ENCODE data around the gene FXYD5. TPM values are rescaled to one million over a fixed set of nuclear protein-coding genes. Genes with fewer than 3 reads are reported as not detected.
"Not testable (repeated sequence)": the region's sequence is repeated elsewhere in the genome, so short reads cannot be mapped to it uniquely, and the experiment has no call there.

The FXYD5 gene
- total RNA-seq, 8 experiments from 2014 or later, result 7.1 to 201 (median 14.7) TPM

DNA sequence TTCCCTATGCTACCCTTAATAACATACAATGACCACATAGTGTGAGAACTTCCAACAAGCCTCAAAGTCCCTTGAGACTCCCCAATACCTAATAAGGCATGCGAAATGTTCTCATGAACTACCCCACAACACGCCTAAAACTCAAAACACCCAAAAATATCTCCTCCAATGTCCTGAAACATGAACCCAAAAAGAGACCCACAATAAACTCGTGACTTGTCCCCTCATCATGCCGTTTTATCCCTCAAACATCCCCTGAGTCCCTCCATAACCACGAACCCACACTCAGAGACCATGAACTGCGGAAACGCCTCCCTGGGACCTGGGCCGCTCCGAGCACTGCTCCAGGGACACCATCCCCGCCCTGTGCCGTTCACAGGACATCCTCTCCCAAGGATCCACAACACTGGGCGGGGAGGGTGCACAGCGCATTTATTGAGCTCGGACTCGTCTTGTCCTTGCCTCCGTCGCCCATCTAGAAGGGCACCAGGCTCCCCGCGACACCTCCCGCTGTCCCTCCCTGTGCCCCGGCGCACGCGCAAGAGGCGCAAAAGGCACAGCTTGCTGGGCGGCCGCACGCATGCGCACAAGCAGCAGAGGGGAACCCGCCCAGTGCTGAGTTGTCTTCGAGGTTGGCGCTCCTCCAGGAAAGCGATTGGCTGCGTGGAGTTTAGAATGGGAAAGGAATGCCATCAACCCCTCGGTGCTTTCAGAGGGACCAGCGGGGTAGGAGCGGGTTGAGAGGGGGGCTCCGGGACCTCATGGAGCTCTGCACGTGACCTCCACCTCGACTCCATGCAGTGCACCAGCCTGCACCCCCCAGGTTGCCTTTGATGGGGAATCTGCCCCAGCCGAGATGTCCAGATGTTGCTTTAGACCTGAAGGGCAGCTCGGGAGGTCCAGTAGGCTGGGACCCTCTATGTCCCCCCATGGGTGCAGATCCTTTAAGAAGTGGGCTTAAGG is 30.2 kb upstream of the FXYD5 start:
- peak; percentile 38 to 96 (median 88) for ATAC-seq (replicated peaks in 6 of 8)
- in situ Hi-C loops (cut with MboI; ENCODE audit: low pct_unique_long_range_greater_than_20kb in 2 of 9, low sequenced_read_pairs in 9 of 9, unreplicated experiment in 9 of 9), result no loop called here
- peak overlapping the region; percentile 25 to 43 (median 29) for H3K4me3 ChIP-seq
- H3K4me1 ChIP-seq (replicated peaks in 1 of 2), result peaks cover 8 to 13% of the 10 kb centered on the region in 2 donors
- 8 to 100% (median 32%) methylated on average over 1 to 12 of the region's 42 CpGs; no CpG with 5 or more reads in 2 of the 10 experiments for WGBS, 10 experiments
- peak overlapping the region; percentile 58 to 69 for H3K27ac ChIP-seq

DNA sequence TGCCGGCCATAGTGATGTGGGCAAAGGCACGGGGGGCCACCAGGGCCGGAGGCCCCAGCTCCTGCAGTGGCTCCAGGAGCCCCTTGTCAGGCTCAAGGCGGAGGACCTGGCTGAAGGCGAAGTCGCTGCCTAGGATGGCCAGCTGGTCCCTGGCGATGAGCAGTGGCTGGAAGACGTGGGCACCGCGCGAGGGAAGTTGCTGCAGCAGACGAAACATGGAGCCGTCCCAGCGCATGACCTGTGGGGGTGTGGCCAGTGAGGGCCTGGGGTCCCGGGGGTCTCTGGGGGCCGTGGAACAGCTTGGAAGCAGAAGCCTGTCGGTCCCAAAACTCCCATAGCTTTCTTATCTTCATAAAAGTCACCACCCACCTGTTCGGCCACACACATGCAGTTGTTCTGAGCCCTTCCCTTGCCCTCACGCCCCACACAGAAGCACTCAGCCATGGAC is 29.2 kb upstream of the FXYD5 start:
- Histone ChIP-seq H3K4me3 (no peak overlapping the region), H3K4me1 (replicated peaks in 1 of 2) (peaks cover 8 to 13% of the 10 kb centered on the region in 2 donors), H3K27ac (no peak overlapping the region)
- ATAC-seq (replicated peaks in 6 of 8), result no peak
- 97 to 100% methylated on average over 1 to 5 of the region's 19 CpGs; no CpG with 5 or more reads in 8 of the 10 experiments for WGBS, 10 experiments
- in situ Hi-C loops (cut with MboI; ENCODE audit: low pct_unique_long_range_greater_than_20kb in 2 of 9, low sequenced_read_pairs in 9 of 9, unreplicated experiment in 9 of 9), result no loop called here

DNA sequence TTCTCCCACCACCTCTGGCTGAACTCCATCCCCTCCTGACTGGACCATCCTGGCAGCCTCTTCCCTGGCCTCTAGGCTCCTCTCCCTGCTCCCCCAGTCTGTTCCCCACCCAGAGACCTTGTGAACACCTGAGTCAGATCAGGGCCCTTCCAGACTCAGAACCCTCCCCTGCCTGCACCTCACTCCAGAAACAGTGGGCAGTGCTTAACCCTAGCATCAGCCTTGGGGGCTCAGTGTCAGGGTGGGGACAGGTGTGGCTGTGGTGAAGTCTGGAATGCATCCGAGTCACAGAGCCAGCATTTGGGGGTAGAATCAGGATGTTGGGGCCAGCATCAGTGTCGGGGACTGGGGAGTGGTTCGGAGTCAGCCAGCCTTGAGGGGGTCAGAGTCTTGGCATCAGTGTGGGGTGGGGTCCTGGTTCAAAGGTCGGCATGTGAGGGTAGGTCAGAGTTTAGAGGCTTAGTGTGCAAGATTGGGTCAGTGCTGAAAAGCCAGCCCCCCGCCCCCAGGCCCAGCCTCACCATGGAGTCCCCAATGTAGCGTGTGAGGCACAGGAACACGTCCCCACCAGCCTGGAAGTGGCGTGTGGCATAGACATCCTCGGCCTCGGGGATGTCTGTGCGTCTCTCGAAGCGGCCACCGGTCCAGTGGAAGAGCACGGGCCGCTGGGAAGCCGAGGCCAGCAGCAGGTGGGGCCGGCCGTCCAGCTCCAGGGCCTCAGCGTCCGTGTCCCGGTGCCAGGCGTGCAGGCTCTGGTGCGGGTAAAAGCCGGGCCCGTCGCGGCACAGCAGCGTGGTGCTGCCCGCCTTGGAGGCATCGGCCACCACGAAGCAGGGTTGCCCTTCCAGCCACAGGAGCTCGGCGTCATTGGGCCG is 28.5 kb upstream of the FXYD5 start:
- in situ Hi-C loops (cut with MboI; ENCODE audit: low pct_unique_long_range_greater_than_20kb in 2 of 9, low sequenced_read_pairs in 9 of 9, unreplicated experiment in 9 of 9), result no loop called here
- Histone ChIP-seq H3K4me3 (no peak overlapping the region), H3K4me1 (replicated peaks in 1 of 2) (peaks cover 8 to 13% of the 10 kb centered on the region in 2 donors), H3K27ac (no peak overlapping the region)
- WGBS, 10 experiments, result 80 to 84% (median 83%) methylated on average over 1 to 6 of the region's 35 CpGs; no CpG with 5 or more reads in 7 of the 10 experiments
- ATAC-seq (replicated peaks in 6 of 8), result no peak

DNA sequence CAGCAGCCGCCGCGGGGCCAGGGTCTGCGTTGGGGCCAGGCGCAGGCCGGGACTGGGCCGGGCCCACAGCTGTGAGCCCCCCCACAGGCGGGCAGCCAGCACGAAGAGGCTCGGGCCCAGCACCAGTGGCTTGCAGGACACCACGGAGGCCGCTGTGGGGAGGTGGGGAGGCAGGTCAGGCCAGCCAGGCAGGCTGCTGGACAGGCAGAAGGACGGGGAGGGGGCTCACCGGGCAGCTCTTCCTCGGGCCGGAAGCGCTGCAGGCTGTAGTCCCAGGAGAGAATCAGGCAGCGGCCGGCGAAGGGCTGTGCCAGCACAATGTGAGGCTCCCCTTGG is 27.9 kb upstream of the FXYD5 start:
- H3K4me1 ChIP-seq (replicated peaks in 1 of 2), result peaks cover 8 to 13% of the 10 kb centered on the region in 2 donors
- no peak overlapping the region for H3K27ac ChIP-seq
- ATAC-seq (replicated peaks in 6 of 8), result peak in 4 of 8 experiments; percentile 11 to 54 (median 40)
- no peak overlapping the region for H3K4me3 ChIP-seq
- WGBS, 10 experiments, result 80% methylated on average over 1 of the region's 20 CpGs; no CpG with 5 or more reads in 9 of the 10 experiments
- in situ Hi-C loops (cut with MboI; ENCODE audit: low pct_unique_long_range_greater_than_20kb in 2 of 9, low sequenced_read_pairs in 9 of 9, unreplicated experiment in 9 of 9), result no loop called here

DNA sequence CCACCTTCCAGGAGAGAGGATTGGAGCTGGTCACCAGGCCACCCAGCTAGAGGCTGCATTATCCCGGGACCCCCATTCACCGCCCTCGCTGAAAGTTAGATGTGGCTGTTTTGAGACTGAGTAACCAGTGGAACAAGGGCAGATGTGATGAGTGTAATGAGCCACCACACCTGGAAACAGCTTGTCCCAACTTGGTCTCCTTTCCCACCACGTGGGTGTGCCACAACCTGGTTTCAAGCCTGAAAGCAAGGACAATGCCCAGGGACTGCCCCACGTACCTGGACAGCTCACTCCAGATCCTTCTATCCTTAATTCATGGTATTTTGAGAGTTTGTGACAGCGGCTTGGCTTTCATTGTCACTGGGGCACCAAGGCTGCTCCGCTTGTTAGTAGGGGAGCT is 26.7 kb upstream of the FXYD5 start:
- no peak for ATAC-seq (replicated peaks in 6 of 8)
- WGBS, 10 experiments, result 57 to 100% (median 82%) methylated on average over 1 to 5 of the region's 7 CpGs; no CpG with 5 or more reads in 4 of the 10 experiments
- Histone ChIP-seq H3K4me3 (no peak overlapping the region), H3K27ac (no peak overlapping the region), H3K4me1 (replicated peaks in 1 of 2) (peaks cover 8 to 13% of the 10 kb centered on the region in 2 donors)
- in situ Hi-C loops (cut with MboI; ENCODE audit: low pct_unique_long_range_greater_than_20kb in 2 of 9, low sequenced_read_pairs in 9 of 9, unreplicated experiment in 9 of 9), result no loop called here

DNA sequence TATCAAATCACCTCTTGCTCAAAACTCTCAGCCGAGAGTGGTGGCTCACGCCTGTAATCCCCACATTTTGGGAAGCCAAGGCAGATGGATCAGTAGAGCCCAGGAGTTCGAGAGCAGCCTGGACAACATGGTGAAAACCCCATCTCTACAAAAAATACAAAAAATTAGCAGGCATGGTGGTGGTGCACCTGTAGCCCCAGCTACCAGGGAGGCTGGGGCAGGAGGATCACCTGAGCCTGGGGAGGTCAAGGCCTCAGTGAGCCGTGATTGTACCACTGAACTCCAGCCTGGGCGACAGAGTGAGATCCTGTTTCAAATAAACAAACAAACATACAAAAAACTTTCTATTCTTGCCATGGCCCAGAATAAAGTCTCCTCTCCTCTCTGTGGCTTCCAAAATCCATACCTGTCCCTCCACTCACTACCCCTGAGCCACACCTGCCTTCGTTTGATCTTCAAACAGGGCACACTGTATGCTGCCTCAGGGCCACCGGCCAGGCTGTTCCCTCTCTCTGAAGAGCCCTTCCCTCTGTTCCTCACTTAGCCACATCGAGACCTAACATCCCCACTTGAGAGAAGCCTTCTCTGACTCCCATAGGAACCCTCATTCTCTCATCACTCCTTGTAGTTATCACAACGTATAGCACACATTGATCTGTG is 26.0 kb upstream of the FXYD5 start:
- no peak overlapping the region for H3K27ac ChIP-seq
- WGBS, 10 experiments, result 50 to 97% (median 78%) methylated on average over 1 to 5 of the region's 9 CpGs; no CpG with 5 or more reads in 2 of the 10 experiments
- no peak for ATAC-seq (replicated peaks in 6 of 8)

DNA sequence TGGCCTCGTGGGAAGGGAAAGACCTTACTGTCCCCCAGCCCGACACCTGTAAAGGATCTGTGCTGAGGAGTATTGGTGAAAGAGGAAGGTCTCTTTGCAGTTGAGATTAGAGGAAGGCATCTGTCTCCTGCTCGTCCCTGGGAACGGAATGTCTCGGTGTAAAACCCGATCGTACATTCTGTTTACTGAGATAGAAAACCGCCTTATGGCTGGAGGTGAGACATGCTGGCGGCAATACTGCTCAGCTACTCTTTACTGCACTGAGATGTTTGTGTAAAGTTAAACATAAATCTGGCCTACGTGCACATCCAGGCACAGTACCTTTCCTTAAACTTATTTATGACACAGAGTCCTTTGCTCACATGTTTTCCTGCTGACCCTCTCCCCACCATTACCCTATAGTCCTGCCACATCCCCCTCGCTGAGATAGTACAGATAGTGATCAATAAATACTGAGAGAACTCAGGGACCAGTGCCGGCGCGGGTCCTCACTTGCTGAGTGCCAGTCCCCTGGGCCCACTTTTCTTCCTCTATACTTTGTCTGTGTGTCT is 24.7 kb upstream of the FXYD5 start:
- 58 to 81% (median 80%) methylated on average over 1 to 11 of the region's 14 CpGs; no CpG with 5 or more reads in 3 of the 10 experiments for WGBS, 10 experiments
- H3K4me1 ChIP-seq (replicated peaks in 1 of 2), result peaks cover 7 to 14% of the 10 kb centered on the region in 2 donors
- H3K27ac ChIP-seq; in situ Hi-C loops (cut with MboI; ENCODE audit: low pct_unique_long_range_greater_than_20kb in 2 of 9, low sequenced_read_pairs in 9 of 9, unreplicated experiment in 9 of 9); H3K4me3 ChIP-seq; ATAC-seq (replicated peaks in 6 of 8): not testable (repeated sequence)

More for the DNA sequence above, 26.0 kb upstream of the FXYD5 start:
- H3K4me3 ChIP-seq, result no peak overlapping the region
- H3K4me1 ChIP-seq (replicated peaks in 1 of 2), result peaks cover 8 to 13% of the 10 kb centered on the region in 2 donors
- in situ Hi-C loops (cut with MboI; ENCODE audit: low pct_unique_long_range_greater_than_20kb in 2 of 9, low sequenced_read_pairs in 9 of 9, unreplicated experiment in 9 of 9), result no loop called here

DNA sequence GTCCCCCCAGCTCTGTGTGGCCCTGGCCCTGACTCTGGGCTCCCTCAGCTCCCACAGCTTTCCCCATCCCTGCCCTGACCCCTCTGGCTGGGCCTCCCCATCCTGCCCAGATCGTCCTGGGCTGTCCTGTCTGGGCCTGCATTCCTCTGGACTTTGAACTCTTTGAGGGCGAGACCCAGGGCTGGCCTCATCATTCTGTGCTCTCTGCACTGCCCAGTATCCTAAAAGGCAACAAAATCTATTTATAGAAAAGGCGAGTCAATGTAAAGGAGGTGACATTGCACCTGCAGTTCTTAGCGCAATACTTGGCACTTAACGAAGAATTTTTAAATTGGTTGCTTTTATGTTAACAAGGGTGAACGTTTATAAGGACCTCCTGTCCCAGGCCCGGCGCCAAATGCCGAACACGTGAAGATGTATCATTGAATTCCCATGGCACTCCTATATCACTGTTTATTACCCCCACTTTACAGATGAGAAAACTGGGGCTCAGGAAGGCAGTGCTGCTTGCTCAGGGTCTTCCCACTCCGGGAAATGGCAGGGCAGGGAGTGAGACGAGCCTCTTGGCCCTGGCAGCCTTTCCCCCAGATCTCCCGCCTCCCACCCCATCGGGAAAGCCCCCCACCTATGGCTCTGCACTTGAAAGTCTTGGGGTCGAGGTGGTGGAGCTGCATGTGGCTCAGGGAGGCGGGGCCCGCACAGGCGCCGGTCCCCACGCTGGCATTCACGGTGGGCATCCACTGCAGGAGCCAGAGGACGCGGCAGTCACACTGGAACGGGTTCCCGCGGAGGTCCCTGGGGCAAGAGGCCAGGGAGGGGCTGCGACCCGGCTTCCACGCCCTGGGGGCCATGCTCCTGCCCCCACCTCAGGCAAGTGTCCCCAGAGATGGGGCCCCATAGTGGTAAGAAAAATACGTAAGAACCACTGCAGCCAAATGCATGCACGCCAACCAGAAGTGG is 23.5 kb upstream of the FXYD5 start:
- peaks cover 16 to 19% of the 10 kb centered on the region in 2 donors for H3K4me1 ChIP-seq (replicated peaks in 1 of 2)
- H3K27ac ChIP-seq, result no peak overlapping the region
- in situ Hi-C loops (cut with MboI; ENCODE audit: low pct_unique_long_range_greater_than_20kb in 2 of 9, low sequenced_read_pairs in 9 of 9, unreplicated experiment in 9 of 9), result no loop called here
- 30 to 100% (median 72%) methylated on average over 1 to 9 of the region's 31 CpGs; no CpG with 5 or more reads in 2 of the 10 experiments for WGBS, 10 experiments
- no peak for ATAC-seq (replicated peaks in 6 of 8)
- no peak overlapping the region for H3K4me3 ChIP-seq

DNA sequence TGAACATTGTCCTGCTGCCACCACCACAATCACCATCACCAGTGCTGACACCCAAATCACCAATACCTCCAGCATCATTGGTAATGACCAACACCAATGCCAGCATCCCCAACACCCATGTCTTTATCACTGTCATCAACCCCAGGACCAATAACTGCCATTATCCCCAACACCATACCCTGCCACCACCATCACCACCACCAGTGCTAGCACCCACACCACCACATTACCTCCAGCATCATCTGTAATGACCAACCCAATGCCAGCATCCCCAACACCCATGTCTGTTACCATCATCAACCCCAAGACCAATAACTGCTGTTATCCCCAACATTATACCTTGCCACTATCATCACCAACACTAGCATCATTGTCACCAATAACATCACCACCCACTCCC is 22.3 kb upstream of the FXYD5 start:
- Histone ChIP-seq H3K27ac (no peak overlapping the region), H3K4me1 (replicated peaks in 1 of 2) (peaks cover 14 to 16% of the 10 kb centered on the region in 2 donors), H3K4me3 (no peak overlapping the region)
- in situ Hi-C loops (cut with MboI; ENCODE audit: low pct_unique_long_range_greater_than_20kb in 2 of 9, low sequenced_read_pairs in 9 of 9, unreplicated experiment in 9 of 9), result no loop called here
- ATAC-seq (replicated peaks in 6 of 8), result no peak

DNA sequence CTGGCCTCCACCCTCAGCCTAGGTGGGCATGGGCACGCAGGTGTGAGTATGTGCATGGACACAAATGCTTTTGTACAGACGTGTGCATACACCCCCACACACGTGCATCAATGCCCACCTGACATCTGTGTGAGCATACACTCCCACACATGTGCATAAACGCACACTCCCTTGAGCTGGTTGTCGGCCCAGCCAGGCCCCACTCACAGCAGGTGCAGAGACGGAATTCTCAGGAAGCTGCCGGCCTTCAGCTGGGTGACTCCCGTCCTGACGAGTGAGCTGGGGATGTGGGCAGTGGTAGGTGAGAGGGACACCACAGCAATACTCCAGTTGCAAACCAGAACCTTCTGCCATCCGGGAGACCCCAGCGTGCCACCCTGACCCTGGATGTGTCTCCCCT is 20.7 kb upstream of the FXYD5 start:
- H3K4me3 ChIP-seq, result no peak overlapping the region
- no peak for ATAC-seq (replicated peaks in 6 of 8)
- WGBS, 10 experiments, result 71 to 92% methylated on average over 2 to 6 of the region's 11 CpGs; no CpG with 5 or more reads in 8 of the 10 experiments
- in situ Hi-C loops (cut with MboI; ENCODE audit: low pct_unique_long_range_greater_than_20kb in 2 of 9, low sequenced_read_pairs in 9 of 9, unreplicated experiment in 9 of 9), result no loop called here
- H3K4me1 ChIP-seq (replicated peaks in 1 of 2), result peaks cover 23 to 24% of the 10 kb centered on the region in 2 donors
- H3K27ac ChIP-seq, result no peak overlapping the region

DNA sequence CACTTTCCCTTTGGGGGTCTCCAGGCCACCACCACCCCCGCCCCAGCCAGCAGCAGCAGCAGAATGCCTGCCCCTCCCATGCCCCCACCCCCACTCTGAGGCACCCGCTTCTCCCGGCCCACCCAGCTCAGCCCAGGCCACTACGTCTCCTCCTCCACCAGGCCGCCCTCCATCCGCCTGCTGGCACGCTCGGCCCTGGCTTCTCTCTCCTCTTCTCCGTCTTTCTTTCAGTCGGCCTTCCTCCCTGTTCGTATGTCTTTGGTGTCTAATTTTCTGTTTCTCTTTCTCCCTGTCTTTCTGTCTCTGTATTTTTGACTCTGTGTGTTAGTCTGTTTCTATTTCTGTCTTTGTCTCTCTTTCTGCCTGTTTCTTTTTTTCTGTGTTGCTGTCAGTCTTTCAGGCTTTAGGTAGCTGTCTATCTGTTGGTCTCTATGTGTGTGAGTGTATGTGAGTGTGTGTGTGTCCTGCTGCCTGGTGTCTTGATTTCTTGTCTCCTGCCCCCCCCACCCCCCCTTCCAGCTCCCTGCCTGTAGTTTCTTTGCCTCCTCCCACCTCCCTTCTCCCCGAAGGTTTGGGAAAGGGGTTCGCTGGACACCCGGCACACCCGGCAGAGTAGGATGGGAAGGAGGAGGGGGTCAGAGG is 19.8 kb upstream of the FXYD5 start, which contains the start of gene LGI4:
Gene LGI4 (minus strand): TSS at position 459 of the 642 bp plus-strand sequence. CDS start 379 bp downstream, at position 80.
- Histone ChIP-seq H3K27ac (peak within 1 kb of the TSS in 1 of 2 donors; percentile 19), H3K4me1 (replicated peaks in 1 of 2) (peaks cover 32 to 33% of the 10 kb centered on the region in 2 donors), H3K4me3 (peak within 1 kb of the TSS in 1 of 5 donors; percentile 2)
- in situ Hi-C loops (cut with MboI; ENCODE audit: low pct_unique_long_range_greater_than_20kb in 2 of 9, low sequenced_read_pairs in 9 of 9, unreplicated experiment in 9 of 9), result no loop called here
- WGBS, 10 experiments, result 25 to 48% (median 38%) methylated on average over 2 to 5 of the region's 15 CpGs; no CpG with 5 or more reads in 6 of the 10 experiments
- peak in 2 of 8 experiments; percentile 4 to 8 for ATAC-seq (replicated peaks in 6 of 8)
